Large intestine (tissue), 12 donors: ENCODE results near the gene TEX12. TPM values are rescaled to one million over a fixed set of nuclear protein-coding genes. Genes with fewer than 3 reads are reported as not detected.

Source experiments
- DNase-seq, 2 donors: peaks; one replicate each; pipeline versions ENCODE4 v3.0.0 to v3.0.0-alpha.2; 2013
- H3K27ac ChIP-seq: one replicate; pipeline ENCODE4 v1.5.1; 2013; ENCODE audit warnings: low read length
- H3K27me3 ChIP-seq: 2 replicates; pipeline ENCODE4 v1.6.1; 2013; ENCODE audit warnings: low read length; ENCODE audit not compliant: control insufficient read depth, insufficient read depth
- H3K36me3 ChIP-seq: 2 replicates; pipeline ENCODE4 v1.6.1; 2013; ENCODE audit warnings: low read length; ENCODE audit not compliant: control insufficient read depth, insufficient read depth
- H3K4me1 ChIP-seq: one replicate; pipeline ENCODE4 v1.6.1; 2013; ENCODE audit warnings: low read length; ENCODE audit not compliant: control insufficient read depth, insufficient read depth
- H3K4me3 ChIP-seq: one replicate; pipeline ENCODE4 v1.5.1; 2013; ENCODE audit warnings: low read length
- H3K9me3 ChIP-seq: one replicate; pipeline ENCODE4 v1.6.1; 2013; ENCODE audit warnings: mild to moderate bottlenecking, low read depth, low read length, moderate library complexity; ENCODE audit not compliant: control insufficient read depth
- WGBS: methylation state at CpG from one replicate; pipeline ENCODE4 v1.1.5; 2013; ENCODE audit warnings: low lambda C conversion rate; ENCODE audit not compliant: insufficient coverage; 5-methylcytosine and 5-hydroxymethylcytosine counted together
- long read RNA-seq, 11 donors: transcript quantifications; one replicate each; lab custom pipeline, GENCODE V29; 2026
- polyA plus RNA-seq: library from polyadenylated mRNA; unstranded; fragments of 120-200 nt; gene quantifications from one replicate; pipeline ENCODE4 v1.2.1, GENCODE V29; 2013

Gene TEX12, protein sequence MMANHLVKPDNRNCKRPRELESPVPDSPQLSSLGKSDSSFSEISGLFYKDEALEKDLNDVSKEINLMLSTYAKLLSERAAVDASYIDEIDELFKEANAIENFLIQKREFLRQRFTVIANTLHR
- 0.27 TPM for polyA plus RNA-seq
- long read RNA-seq, donor 1 = 0 reads
- long read RNA-seq, donor 2 = 0 reads
- long read RNA-seq, donor 3 = 0 reads
- long read RNA-seq, donor 4 = 0 reads
- long read RNA-seq, donor 5 = 0 reads
- long read RNA-seq, donor 6 = 0 reads
- long read RNA-seq, donor 7 = 0 reads
- long read RNA-seq, donor 8 = 0 reads
- long read RNA-seq, donor 9 = 0 reads
- long read RNA-seq, donor 10 = 0 reads
- long read RNA-seq, donor 11 = 0 reads

- Histone ChIP-seq H3K4me1 (peaks cover 10% of the 10 kb centered on the region), H3K9me3 (no peaks in the 10 kb centered on the region), H3K27me3 (no peaks in the 10 kb centered on the region), H3K4me3 (no peak within 1 kb of the TSS), H3K27ac (peak within 1 kb of the TSS; percentile 70), H3K36me3 (no peaks in the 10 kb centered on the region)
- WGBS = 89% methylated on average over 3 of the region's 25 CpGs
- no peak for DNase-seq
These were observed at the start of gene TEX12 for GRCh38 chr11:112167145-112167544. Gene TEX12, plus strand, starts transcription at chr11:112167372. Its CDS starts 1,897 bp downstream, at chr11:112169269.

DNA sequence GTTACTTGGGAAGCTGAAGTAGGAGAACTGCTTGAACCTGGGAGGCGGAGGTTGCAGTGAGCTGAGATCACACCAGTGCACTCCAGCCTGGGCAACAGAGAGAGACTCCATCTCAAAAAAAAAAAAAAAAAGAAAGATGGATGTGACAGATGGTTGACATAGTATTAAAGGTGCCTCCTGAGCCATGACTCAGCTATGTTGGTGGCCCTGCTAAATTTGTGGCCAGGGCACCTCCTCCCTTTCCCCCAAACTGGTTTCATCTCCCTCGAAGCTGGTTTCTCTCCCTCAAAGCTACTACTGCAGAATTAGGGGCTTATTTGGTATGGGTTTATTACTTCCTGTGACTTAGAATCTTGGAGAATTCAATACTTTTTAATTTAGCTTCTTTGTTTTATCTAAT lies 49.0 kb upstream of the TEX12 start:
- H3K9me3 ChIP-seq = no peaks in the 10 kb centered on the region
- no peak overlapping the region for H3K4me3 ChIP-seq
- H3K27me3 ChIP-seq = no peaks in the 10 kb centered on the region
- no peak overlapping the region for H3K27ac ChIP-seq
- H3K36me3 ChIP-seq = no peaks in the 10 kb centered on the region
- WGBS = no CpG with 5 or more reads among the region's 2 CpGs
- no peaks in the 10 kb centered on the region for H3K4me1 ChIP-seq
- DNase-seq = no peak

DNA sequence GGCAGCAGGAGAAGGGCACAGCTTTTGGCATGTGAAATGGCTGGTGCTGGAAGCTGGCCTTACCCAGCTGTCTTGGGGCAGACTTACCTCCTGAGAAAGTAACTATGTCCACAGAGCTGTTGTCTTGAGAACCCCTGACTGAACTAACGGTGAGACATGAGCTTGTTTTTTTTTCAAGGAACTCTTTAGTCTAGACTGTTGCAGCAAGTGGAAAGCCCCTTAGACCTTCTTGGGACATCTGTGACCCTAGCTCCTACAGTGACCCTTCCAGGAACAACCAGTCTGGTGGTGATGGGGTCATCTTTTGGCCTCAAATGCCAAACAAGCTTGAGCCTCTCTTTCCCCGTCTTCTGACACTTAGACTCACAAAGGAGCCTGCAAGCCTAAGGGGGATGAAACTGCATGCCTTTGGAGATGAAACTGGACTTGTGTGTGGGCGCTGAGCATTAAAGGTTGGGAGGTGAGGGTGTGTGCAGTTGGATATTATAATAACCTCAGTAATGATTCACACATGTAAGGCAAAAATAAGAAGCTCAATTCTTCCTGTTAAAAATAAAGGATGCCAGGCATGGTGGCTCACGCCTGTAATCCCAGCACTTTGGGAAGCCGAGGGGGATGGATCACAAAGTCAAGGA lies 45.1 kb upstream of the TEX12 start:
- no peaks in the 10 kb centered on the region for H3K27me3 ChIP-seq
- H3K36me3 ChIP-seq = no peaks in the 10 kb centered on the region
- H3K27ac ChIP-seq = no peak overlapping the region
- WGBS = no CpG with 5 or more reads among the region's 5 CpGs
- no peaks in the 10 kb centered on the region for H3K4me1 ChIP-seq
- DNase-seq = no peak
- no peak overlapping the region for H3K4me3 ChIP-seq
- no peaks in the 10 kb centered on the region for H3K9me3 ChIP-seq

GRCh38 chr11:112123129-112123528 lies 44.0 kb upstream of the TEX12 start:
- H3K36me3 ChIP-seq = no peaks in the 10 kb centered on the region
- no CpG with 5 or more reads among the region's 4 CpGs for WGBS
- no peak overlapping the region for H3K27ac ChIP-seq
- no peak overlapping the region for H3K4me3 ChIP-seq
- no peaks in the 10 kb centered on the region for H3K9me3 ChIP-seq
- H3K27me3 ChIP-seq = no peaks in the 10 kb centered on the region
- H3K4me1 ChIP-seq = no peaks in the 10 kb centered on the region
- DNase-seq = no peak

- no CpG with 5 or more reads among the region's 2 CpGs for WGBS
- H3K36me3 ChIP-seq = no peaks in the 10 kb centered on the region
- H3K27me3 ChIP-seq = no peaks in the 10 kb centered on the region
- H3K4me3 ChIP-seq = no peak overlapping the region
- H3K4me1 ChIP-seq = peaks cover 13% of the 10 kb centered on the region
- no peak overlapping the region for H3K27ac ChIP-seq
- DNase-seq = no peak
- H3K9me3 ChIP-seq = no peaks in the 10 kb centered on the region
These were observed 40.1 kb upstream of the TEX12 start for GRCh38 chr11:112127056-112127455.

- H3K9me3 ChIP-seq = no peaks in the 10 kb centered on the region
- H3K27ac ChIP-seq = peak overlapping the region; percentile 35
- no CpG with 5 or more reads among the region's 3 CpGs for WGBS
- peaks cover 23% of the 10 kb centered on the region for H3K4me1 ChIP-seq
- no peak overlapping the region for H3K4me3 ChIP-seq
- no peaks in the 10 kb centered on the region for H3K27me3 ChIP-seq
- no peaks in the 10 kb centered on the region for H3K36me3 ChIP-seq
- peak; percentile 43 to 67 for DNase-seq
These were observed 38.6 kb upstream of the TEX12 start for GRCh38 chr11:112128483-112129121.

DNA sequence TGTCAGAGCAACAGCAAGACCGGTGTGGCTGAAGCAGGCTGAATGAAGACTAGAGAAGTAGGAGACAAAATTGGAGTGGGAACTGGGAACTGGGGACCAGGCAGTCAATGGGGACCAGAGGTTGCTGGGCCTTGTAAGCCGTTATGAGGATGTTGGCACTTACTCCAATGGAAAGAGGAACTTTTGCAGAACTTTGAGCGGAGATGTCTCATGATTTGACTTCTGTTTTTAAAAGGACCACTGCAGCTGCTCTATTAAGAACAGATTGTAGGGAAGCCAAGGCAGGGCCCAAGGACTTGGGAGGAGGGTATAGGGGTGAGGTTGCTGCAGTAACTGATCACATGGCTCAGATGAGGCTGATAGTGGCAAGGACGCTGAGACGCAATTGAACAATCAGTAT lies 37.5 kb upstream of the TEX12 start:
- H3K9me3 ChIP-seq = no peaks in the 10 kb centered on the region
- no peak overlapping the region for H3K4me3 ChIP-seq
- H3K4me1 ChIP-seq = peaks cover 23% of the 10 kb centered on the region
- DNase-seq = no peak
- no peaks in the 10 kb centered on the region for H3K36me3 ChIP-seq
- 100% methylated on average over 1 of the region's 5 CpGs for WGBS
- no peak overlapping the region for H3K27ac ChIP-seq
- no peaks in the 10 kb centered on the region for H3K27me3 ChIP-seq

DNA sequence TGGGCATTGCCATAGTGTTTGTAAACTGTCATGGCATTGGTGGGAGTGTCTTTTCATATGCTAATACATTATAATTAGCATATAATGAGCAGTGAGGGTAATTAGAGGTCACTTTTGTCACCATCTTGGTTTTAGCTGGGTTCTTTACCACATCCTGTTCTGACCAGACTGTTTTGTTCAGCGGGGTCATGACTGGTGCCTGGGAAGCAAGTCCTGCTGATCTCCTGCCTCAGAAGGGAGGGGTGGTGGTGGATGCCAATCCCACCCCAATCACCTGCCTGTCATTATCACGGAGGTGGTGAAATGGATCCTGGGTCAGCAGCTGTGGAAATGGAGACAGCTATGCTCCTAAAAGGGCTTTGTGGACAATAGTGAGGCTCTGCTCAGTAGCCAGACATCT lies 34.4 kb upstream of the TEX12 start:
- H3K27ac ChIP-seq = no peak overlapping the region
- no peak overlapping the region for H3K4me3 ChIP-seq
- no peaks in the 10 kb centered on the region for H3K27me3 ChIP-seq
- no peaks in the 10 kb centered on the region for H3K9me3 ChIP-seq
- H3K36me3 ChIP-seq = no peaks in the 10 kb centered on the region
- peaks cover 23% of the 10 kb centered on the region for H3K4me1 ChIP-seq
- DNase-seq = no peak
- no CpG with 5 or more reads among the region's 2 CpGs for WGBS

GRCh38 chr11:112134473-112134872 lies 32.7 kb upstream of the TEX12 start:
- no peak for DNase-seq
- Histone ChIP-seq H3K4me3 (no peak overlapping the region), H3K4me1 (peaks cover 17% of the 10 kb centered on the region), H3K27me3 (no peaks in the 10 kb centered on the region), H3K27ac (no peak overlapping the region), H3K9me3 (no peaks in the 10 kb centered on the region), H3K36me3 (no peaks in the 10 kb centered on the region)
- WGBS = no CpG with 5 or more reads among the region's 4 CpGs

- no peaks in the 10 kb centered on the region for H3K4me1 ChIP-seq
- H3K4me3 ChIP-seq = no peak overlapping the region
- H3K9me3 ChIP-seq = peaks cover 2% of the 10 kb centered on the region
- H3K36me3 ChIP-seq = no peaks in the 10 kb centered on the region
- H3K27ac ChIP-seq = no peak overlapping the region
- WGBS = 100% methylated on average over 2 of the region's 3 CpGs
- DNase-seq = no peak
- H3K27me3 ChIP-seq = no peaks in the 10 kb centered on the region
These were observed 23.6 kb upstream of the TEX12 start for GRCh38 chr11:112143597-112143996.
